HEK293 (cell line): ENCODE results near the gene HDAC11.

Experiments
- SALL2 ChIP-seq: fragments of 450-650 bp; formaldehyde crosslinking; IDR thresholded peaks from 2 replicates; pipeline ENCODE4 v1.5.0; 2017; ENCODE audit warnings: missing biosample characterization, mild to moderate bottlenecking, missing genetic modification characterization, borderline replicate concordance
- TRIM28 ChIP-seq: IDR thresholded peaks from 2 replicates; pipeline ENCODE4 v1.6.1; 2011; ENCODE audit warnings: low read length, control low read depth, borderline replicate concordance
- ZBTB1 ChIP-seq: fragments of 450-650 bp; formaldehyde crosslinking; IDR thresholded peaks from 2 replicates; pipeline ENCODE4 v1.5.1; 2016; ENCODE audit warnings: missing biosample characterization, missing genetic modification characterization
- ZNF274 ChIP-seq, 2 experiments: fragments of 200-500 bp in 1 of 2; fragments of 450-650 bp in 1 of 2; sonication (Bioruptor generic) in 1 of 2; formaldehyde crosslinking in 1 of 2; IDR thresholded peaks; 2 replicates each; pipeline versions ENCODE4 v1.5.1 to v1.6.1; 2014 to 2016; ENCODE audit warnings: borderline replicate concordance in 1 of 2, inconsistent platforms in 1 of 2, low read length in 1 of 2, missing biosample characterization in 1 of 2, missing genetic modification characterization in 1 of 2
- ZNF335 ChIP-seq: fragments of 450-650 bp; formaldehyde crosslinking; conservative IDR thresholded peaks from 2 replicates; pipeline ENCODE4 v1.5.1; 2016; ENCODE audit warnings: missing biosample characterization, missing genetic modification characterization
- ZNF704 ChIP-seq: fragments of 450-650 bp; formaldehyde crosslinking; IDR thresholded peaks from 2 replicates; pipeline ENCODE4 v1.5.1; 2016; ENCODE audit warnings: missing biosample characterization, missing genetic modification characterization
- ZSCAN4 ChIP-seq: fragments of 450-650 bp; formaldehyde crosslinking; IDR thresholded peaks from 2 replicates; pipeline ENCODE4 v1.5.1; 2017; ENCODE audit warnings: missing biosample characterization, missing genetic modification characterization
- TF ChIP-seq, protein P1 (sequence below): fragments of 450-650 bp; formaldehyde crosslinking; IDR thresholded peaks from 2 replicates; pipeline ENCODE4 v1.5.1; 2016; ENCODE audit warnings: missing biosample characterization, missing genetic modification characterization

- no peak for TF ChIP-seq SALL2 (tag by site-specific recombination)
- TF ChIP-seq ZNF335 (tag by site-specific recombination) = no peak
- TF ChIP-seq, protein P1, sequence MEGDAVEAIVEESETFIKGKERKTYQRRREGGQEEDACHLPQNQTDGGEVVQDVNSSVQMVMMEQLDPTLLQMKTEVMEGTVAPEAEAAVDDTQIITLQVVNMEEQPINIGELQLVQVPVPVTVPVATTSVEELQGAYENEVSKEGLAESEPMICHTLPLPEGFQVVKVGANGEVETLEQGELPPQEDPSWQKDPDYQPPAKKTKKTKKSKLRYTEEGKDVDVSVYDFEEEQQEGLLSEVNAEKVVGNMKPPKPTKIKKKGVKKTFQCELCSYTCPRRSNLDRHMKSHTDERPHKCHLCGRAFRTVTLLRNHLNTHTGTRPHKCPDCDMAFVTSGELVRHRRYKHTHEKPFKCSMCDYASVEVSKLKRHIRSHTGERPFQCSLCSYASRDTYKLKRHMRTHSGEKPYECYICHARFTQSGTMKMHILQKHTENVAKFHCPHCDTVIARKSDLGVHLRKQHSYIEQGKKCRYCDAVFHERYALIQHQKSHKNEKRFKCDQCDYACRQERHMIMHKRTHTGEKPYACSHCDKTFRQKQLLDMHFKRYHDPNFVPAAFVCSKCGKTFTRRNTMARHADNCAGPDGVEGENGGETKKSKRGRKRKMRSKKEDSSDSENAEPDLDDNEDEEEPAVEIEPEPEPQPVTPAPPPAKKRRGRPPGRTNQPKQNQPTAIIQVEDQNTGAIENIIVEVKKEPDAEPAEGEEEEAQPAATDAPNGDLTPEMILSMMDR (tag by site-specific recombination) = no peak
- TF ChIP-seq ZBTB1 = no peak
- TF ChIP-seq ZSCAN4 (tag by site-specific recombination) = no peak
- TF ChIP-seq TRIM28 = no peak
- no peak for TF ChIP-seq ZNF704
- TF ChIP-seq ZNF274 (IDR thresholded peaks at IDR 0.05; ENCODE audit: low read length) = no peak
- TF ChIP-seq ZNF274 (tag by site-specific recombination; IDR thresholded peaks at IDR 0.05; ENCODE audit: borderline replicate concordance) = no peak
Observed at GRCh38 chr3:13501958-13502790, 22.1 kb downstream of the HDAC11 start.
